SK-N-SH (cell line): ENCODE data around the gene OAF.

ENCODE experiments used
- CTCF ChIP-seq: fragments of 200-600 bp; sonication (generic); IDR thresholded peaks from 2 replicates; pipeline ENCODE4 v1.6.1; 2017; ENCODE audit warnings: antibody characterized with exemption, mild to moderate bottlenecking, moderate library complexity
- MEF2A ChIP-seq: IDR thresholded peaks from 2 replicates; pipeline ENCODE4 v1.4.0; 2012; ENCODE audit warnings: low read depth, borderline replicate concordance
- MXI1 ChIP-seq: IDR thresholded peaks from 2 replicates; pipeline ENCODE4 v1.6.1; 2012; ENCODE audit warnings: mild to moderate bottlenecking, low read depth, low read length, improper control_type of control experiment
- POLR2AphosphoS5 ChIP-seq: IDR thresholded peaks from 2 replicates; pipeline ENCODE4 v1.6.1; 2012; ENCODE audit warnings: low read depth, low read length
- TAF1 ChIP-seq: IDR thresholded peaks from 2 replicates; pipeline ENCODE4 v1.6.1; 2012; ENCODE audit warnings: low read depth, mild to moderate bottlenecking, low read length, moderate library complexity, borderline replicate concordance
- USF1 ChIP-seq: IDR thresholded peaks from 2 replicates; pipeline ENCODE4 v1.4.0; 2012; ENCODE audit warnings: low read depth, borderline replicate concordance

GRCh38 chr11:120223793-120224192, 13.0 kb downstream of the OAF start:
- TF ChIP-seq TAF1 = no peak
- TF ChIP-seq MEF2A = no peak
- no peak for TF ChIP-seq CTCF
- no peak for TF ChIP-seq USF1
- TF ChIP-seq MXI1 = no peak
- no peak for TF ChIP-seq POLR2AphosphoS5
